Stimulated activated CD8-positive, alpha-beta memory T cell treated with anti-CD3 and anti-CD28 coated beads, Interleukin-2, amount 100 ng/mL, for 48 hours (primary cell): ENCODE measurements around the gene MRPL41.
"Not testable (repeated sequence)": the region's sequence is repeated elsewhere in the genome, so short reads cannot be mapped to it uniquely, and the experiment has no call there.

ENCODE experiments used
- DNase-seq, 2 donors: peaks; one replicate each; pipeline ENCODE4 v3.0.0-alpha.2; 2020; ENCODE audit warnings: low read depth in 2 of 2

MRPL41 gene

GRCh38 chr9:137582286-137582860 lies 30.7 kb downstream of the MRPL41 start:
- no peak for DNase-seq

GRCh38 chr9:137583347-137583746 lies 31.7 kb downstream of the MRPL41 start:
- no peak for DNase-seq

DNA sequence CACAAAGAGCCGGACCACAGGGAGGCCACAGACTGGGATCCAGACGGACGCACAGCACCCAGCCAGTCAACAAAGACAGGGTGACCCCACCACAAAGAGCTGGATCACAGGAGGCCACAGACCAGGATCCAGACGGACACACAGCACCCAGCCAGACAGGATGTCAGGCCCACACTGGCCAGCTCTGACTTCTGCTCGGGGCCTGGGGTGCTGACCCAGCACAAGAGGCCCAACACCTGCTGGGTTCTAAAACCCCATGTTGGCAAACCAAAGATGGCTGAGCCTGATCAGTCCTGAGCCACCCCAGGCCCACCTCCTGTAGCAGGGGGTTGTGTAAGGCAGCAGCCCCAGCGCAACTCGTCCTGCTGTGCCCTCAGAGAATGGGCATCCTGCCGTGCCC lies 32.3 kb downstream of the MRPL41 start:
- DNase-seq = no peak

GRCh38 chr9:137586854-137587253 lies 35.2 kb downstream of the MRPL41 start:
- DNase-seq = no peak

GRCh38 chr9:137588311-137588710 lies 36.6 kb downstream of the MRPL41 start:
- no peak for DNase-seq

- DNase-seq = no peak
Measured at GRCh38 chr9:137588891-137589290, 37.2 kb downstream of the MRPL41 start.

GRCh38 chr9:137589441-137590122 lies 37.9 kb downstream of the MRPL41 start:
- no peak for DNase-seq

- DNase-seq = no peak
Measured at GRCh38 chr9:137590123-137590468, 38.4 kb downstream of the MRPL41 start.

GRCh38 chr9:137590469-137591383 lies 39.0 kb downstream of the MRPL41 start, which contains the start of gene ZMYND19:
Gene ZMYND19 (minus strand): TSS chr9:137590512. CDS start chr9:137590263, 249 bp downstream.
- peak; percentile 84 to 87 for DNase-seq

GRCh38 chr9:137592767-137593166 lies 41.1 kb downstream of the MRPL41 start:
- no peak for DNase-seq

- DNase-seq = no peak
Measured at GRCh38 chr9:137593176-137593575, 41.5 kb downstream of the MRPL41 start.

DNA sequence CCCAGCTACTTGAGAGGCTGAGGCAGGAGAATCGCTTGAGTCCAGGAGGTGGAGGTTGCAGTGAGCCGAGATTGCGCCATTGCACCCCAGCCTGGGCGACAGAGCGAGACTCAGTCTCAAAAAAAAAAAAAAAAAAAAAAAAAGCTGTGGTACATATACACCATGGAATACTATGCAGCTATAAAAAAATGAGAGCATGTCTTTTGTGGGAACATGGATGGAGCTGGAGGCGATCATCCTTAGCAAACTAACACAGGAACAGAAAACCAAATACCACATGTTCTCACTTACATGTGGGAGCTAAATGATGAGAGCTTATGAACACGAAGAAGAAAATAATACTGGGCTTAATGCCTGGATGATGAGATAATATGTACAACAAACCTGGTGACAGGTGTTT lies 44.9 kb downstream of the MRPL41 start:
- DNase-seq = not testable (repeated sequence)

DNA sequence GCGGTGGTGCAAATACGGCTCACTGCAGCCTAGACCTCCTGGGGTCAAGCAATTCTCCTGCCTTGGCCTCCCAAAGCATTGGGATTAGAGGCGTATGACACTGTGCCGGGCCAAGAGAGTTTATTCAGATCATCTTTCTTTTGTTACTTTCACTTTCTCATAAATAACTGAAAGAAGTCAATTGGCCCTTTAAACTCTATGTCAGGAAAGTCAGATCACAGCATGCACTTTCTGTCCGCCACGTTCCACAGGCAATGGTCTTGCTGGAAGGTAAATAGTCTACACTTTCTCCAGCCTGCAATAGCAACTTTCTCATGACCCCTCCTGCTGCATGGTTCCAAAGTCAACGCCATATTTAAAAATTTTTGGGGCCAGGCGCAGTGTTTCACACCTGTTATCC lies 47.3 kb downstream of the MRPL41 start:
- no peak for DNase-seq
